ENCODE results near the gene BTBD8. TPM values are rescaled to one million over a fixed set of nuclear protein-coding genes. Genes with fewer than 3 reads are reported as not detected.

Gene BTBD8
- total RNA-seq = 1.4 and 2.3 TPM in 2 replicates

DNA sequence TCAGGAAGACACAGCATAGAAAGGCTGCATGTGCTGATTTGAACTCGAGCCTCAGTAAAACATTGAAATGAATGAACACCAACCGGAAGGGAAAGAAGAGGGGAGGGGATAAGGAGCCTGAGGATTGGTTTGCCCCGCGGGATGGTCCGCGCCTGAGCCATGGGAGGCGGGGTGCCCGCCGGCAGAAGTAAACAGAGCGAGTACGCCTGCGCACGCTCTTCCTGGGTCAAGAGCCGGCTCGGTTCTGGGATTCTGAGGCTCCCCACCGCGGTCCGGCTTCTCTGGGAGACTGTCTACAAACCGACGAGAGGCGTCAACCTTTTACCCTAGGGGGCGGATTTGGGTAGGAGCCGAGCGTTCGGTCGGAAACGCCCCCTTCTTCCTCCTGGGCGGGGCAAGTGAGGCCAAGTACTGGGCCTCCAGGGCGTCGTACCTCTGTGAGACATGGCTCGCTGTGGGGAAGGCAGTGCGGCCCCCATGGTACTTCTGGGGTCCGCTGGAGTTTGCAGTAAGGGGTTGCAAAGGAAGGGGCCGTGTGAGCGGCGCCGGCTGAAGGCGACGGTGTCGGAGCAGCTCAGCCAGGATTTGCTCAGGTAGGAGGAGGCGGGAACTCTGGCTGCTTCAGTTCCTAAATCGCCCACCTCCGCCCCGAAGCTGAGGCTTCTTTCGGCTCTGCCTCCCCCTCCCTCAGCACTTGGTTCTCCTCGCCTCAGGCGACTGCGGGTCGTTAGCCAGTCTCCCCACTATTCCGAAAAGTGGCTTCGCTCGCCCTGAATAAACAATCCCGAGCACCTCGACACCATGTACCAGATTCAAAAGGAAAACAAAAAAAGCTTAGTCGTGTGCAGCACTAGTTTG is at the start of gene BTBD8:
BTBD8 (plus strand) TSS at position 218 of the 858 bp plus-strand sequence; CDS start at position 445, 227 bp downstream.

DNA sequence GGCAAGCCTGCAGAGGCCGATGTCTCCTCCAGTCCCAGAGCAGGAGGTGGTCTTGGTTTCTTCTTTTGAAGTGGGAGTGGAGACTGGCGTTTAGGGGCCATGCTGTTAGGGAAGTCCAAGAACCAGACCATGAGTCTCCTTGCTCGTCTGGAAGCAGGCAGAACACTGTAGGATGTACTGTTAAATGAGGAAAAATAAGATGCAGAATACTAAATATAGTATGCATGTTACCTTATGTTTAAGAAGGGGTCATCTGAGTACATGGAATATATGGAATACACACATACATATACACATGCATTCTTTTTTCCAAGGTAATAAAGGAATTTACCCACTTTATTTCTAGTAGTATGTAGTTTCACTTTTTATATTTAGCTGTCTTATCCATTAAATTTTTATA is 4.8 kb upstream of the BTBD8 start, which contains the start of gene SETSIP:
SETSIP (minus strand) TSS at position 101 of the 400 bp plus-strand sequence; CDS start at position 101, 0 bp downstream.

DNA sequence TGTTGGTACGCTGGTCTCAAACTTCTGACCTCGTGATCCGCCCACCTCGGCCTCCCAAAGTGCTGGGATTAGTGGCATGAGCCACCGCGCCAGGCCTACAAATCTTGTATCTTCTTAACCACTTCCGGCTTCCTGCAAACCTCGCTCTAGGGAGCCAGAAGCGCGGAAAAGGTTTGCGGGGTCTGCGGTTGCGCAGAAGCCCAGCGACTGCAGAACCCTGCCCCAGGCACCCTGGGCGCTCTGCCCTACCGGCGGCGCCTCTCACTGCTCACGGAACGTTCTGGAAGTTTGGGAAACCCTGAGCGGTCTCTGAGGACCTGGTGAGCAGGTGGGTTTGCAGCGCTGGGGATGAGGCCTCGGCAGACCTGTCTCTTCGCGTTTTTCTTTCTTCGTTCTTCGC is 137.6 kb downstream of the BTBD8 start, which contains the start of gene C1orf146:
C1orf146 (plus strand) TSS at position 195 of the 400 bp plus-strand sequence. CDS start 13,506 bp downstream, outside the sequence.

Other genes with a start within 250 kb of the BTBD8 start
- gene TGFBR3, start 194.2 kb upstream of the BTBD8 start, total RNA-seq = 3.6 and 8.2 TPM in 2 replicates
- not detected in 2 replicates for gene BRDT, start 130.9 kb upstream of the BTBD8 start, total RNA-seq
- 4.3 and 5.8 TPM in 2 replicates for gene EPHX4, start 50.4 kb upstream of the BTBD8 start, total RNA-seq
- 0.32 TPM in 1 of 2 replicates, not detected in the other for gene SETSIP, start 4.9 kb upstream of the BTBD8 start, total RNA-seq
- gene C1orf146, start 137.6 kb downstream of the BTBD8 start, total RNA-seq = not detected in 2 replicates
- gene GLMN, start 218.6 kb downstream of the BTBD8 start, total RNA-seq = 10.4 and 12.9 TPM in 2 replicates
- gene RPAP2, start 218.7 kb downstream of the BTBD8 start, total RNA-seq = 5.5 and 16.4 TPM in 2 replicates